OCI-LY7 (cell line): ENCODE data around the gene SLC25A5.

Experiments
- EZH2phosphoT487 ChIP-seq: fragments of 200-600 bp; sonication (generic); IDR thresholded peaks from 2 replicates; pipeline ENCODE4 v1.6.1; 2018; ENCODE audit warnings: low read depth, borderline replicate concordance, mild to moderate bottlenecking, mixed run types, antibody characterized with exemption, low read length, moderate library complexity, mixed read lengths
- TF ChIP-seq, protein P1 (sequence below): fragments of 200-600 bp; sonication (generic); conservative IDR thresholded peaks from 2 replicates; pipeline ENCODE4 v1.5.1; 2014; ENCODE audit warnings: mild to moderate bottlenecking, antibody characterized with exemption, low read length, moderate library complexity, mixed read lengths

DNA sequence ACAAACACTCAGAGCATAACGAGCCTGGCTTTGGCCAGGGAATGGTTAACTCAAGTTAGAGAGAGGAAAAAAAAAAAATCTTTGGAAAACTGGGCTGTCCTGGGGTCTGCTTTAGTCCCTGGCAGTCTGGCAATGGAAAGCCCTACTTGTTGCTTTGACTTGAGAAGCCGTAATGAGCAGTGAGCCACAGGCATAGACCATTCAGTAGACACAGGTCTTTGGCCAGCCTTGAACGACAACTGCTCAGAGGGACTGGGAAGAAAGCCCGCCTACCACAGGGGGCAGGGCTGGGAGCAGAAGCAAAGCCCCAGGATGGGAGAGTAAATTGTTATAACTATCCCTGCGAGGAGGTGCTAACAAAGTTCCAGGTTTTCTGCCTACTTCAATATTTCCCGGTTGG is 43.2 kb upstream of the SLC25A5 start:
- TF ChIP-seq, protein P1, sequence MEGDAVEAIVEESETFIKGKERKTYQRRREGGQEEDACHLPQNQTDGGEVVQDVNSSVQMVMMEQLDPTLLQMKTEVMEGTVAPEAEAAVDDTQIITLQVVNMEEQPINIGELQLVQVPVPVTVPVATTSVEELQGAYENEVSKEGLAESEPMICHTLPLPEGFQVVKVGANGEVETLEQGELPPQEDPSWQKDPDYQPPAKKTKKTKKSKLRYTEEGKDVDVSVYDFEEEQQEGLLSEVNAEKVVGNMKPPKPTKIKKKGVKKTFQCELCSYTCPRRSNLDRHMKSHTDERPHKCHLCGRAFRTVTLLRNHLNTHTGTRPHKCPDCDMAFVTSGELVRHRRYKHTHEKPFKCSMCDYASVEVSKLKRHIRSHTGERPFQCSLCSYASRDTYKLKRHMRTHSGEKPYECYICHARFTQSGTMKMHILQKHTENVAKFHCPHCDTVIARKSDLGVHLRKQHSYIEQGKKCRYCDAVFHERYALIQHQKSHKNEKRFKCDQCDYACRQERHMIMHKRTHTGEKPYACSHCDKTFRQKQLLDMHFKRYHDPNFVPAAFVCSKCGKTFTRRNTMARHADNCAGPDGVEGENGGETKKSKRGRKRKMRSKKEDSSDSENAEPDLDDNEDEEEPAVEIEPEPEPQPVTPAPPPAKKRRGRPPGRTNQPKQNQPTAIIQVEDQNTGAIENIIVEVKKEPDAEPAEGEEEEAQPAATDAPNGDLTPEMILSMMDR, result no peak
- TF ChIP-seq EZH2phosphoT487, result no peak
